Upper lobe of left lung (tissue), 6 donors: Measurements from ENCODE around the gene FOXN1. TPM values are rescaled to one million over a fixed set of nuclear protein-coding genes. Genes with fewer than 3 reads are reported as not detected.
"Not testable (repeated sequence)": the region's sequence is repeated elsewhere in the genome, so short reads cannot be mapped to it uniquely, and the experiment has no call there.

ENCODE experiments used
- ATAC-seq, 2 donors: fragments of 200-7000 bp; cut with Tn5 transposase; one replicate each; pipeline ENCODE4 v1.9.1; 2022; ENCODE audit warnings: mild to moderate bottlenecking in 2 of 2, moderate library complexity in 2 of 2; ENCODE audit not compliant: low FRiP score in 2 of 2
- DNase-seq, 2 donors: peaks; one replicate each; pipeline ENCODE4 v3.0.0-alpha.2; 2019 to 2020
- H3K27ac ChIP-seq, 4 donors: fragments of 200-600 bp; sonication (generic); one replicate each; pipeline ENCODE4 v1.5.1; 2016 to 2019
- H3K27me3 ChIP-seq, 4 donors: fragments of 200-600 bp; sonication (generic); one replicate each; pipeline ENCODE4 v1.5.1; 2017 to 2019
- H3K36me3 ChIP-seq, 4 donors: fragments of 200-600 bp; sonication (generic); one replicate each; pipeline ENCODE4 v1.5.1; 2016 to 2019
- H3K4me1 ChIP-seq, 4 donors: fragments of 200-600 bp; sonication (generic); one replicate each; pipeline ENCODE4 v1.5.1; 2018 to 2019
- H3K4me3 ChIP-seq, 4 donors: fragments of 200-600 bp; sonication (generic); one replicate each; pipeline ENCODE4 v1.5.1; 2017 to 2019; ENCODE audit warnings: mild to moderate bottlenecking in 2 of 4, moderate library complexity in 1 of 4
- H3K9me3 ChIP-seq, 4 donors: fragments of 200-600 bp; sonication (generic); one replicate each; pipeline ENCODE4 v1.5.1; 2018 to 2019
- CTCF ChIP-seq, 6 experiments: fragments of 450-650 bp in 4 of 6; fragments of 200-600 bp in 2 of 6; sonication (generic) in 2 of 6; IDR thresholded peaks; one replicate each; pipeline ENCODE4 v1.5.1; 2016 to 2019; ENCODE audit warnings: antibody characterized with exemption in 6 of 6
- EP300 ChIP-seq, 4 donors: sonication (generic); formaldehyde crosslinking; IDR thresholded peaks; one replicate each; pipeline ENCODE4 v1.5.1; 2017; ENCODE audit warnings: antibody characterized with exemption in 4 of 4, control low read depth in 2 of 4
- POLR2A ChIP-seq, 4 donors: fragments of 450-650 bp; IDR thresholded peaks; one replicate each; pipeline ENCODE4 v1.5.1; 2016 to 2017; ENCODE audit warnings: antibody characterized with exemption in 4 of 4, mild to moderate bottlenecking in 2 of 4
- POLR2AphosphoS5 ChIP-seq, 2 donors: sonication (generic); formaldehyde crosslinking; IDR thresholded peaks; one replicate each; pipeline ENCODE4 v1.5.1; 2017; ENCODE audit warnings: antibody characterized with exemption in 2 of 2
- WGBS, 2 donors: methylation state at CpG; one replicate each; pipeline ENCODE4 v1.1.5; 2017 to 2018; 5-methylcytosine and 5-hydroxymethylcytosine counted together
- total RNA-seq, 6 donors: library from RNA; depleted of rRNA in 4 of 6; stranded (reverse); fragments of >200 nt in 4 of 6; gene quantifications; one replicate each; pipeline versions ENCODE4 v1.1.0 to v1.2.1, GENCODE V29; 2016 to 2021
- donor health status: DM: no; HTN: no; CAD: no; lungs with moderate emphysema.
- donor health status: DM: no; HTN: yes; CAD: no; lungs with severe emphysema.

The FOXN1 gene
- total RNA-seq, 6 donors from 2014 or later, result 0.07 to 0.54 TPM; not detected in 4

GRCh38 chr17:28518578-28518977 lies 12.4 kb downstream of the FOXN1 start:
- no peak overlapping the region for H3K4me3 ChIP-seq
- H3K27ac ChIP-seq, result no peak overlapping the region
- no peaks in the 10 kb centered on the region for H3K9me3 ChIP-seq
- no peak for DNase-seq
- no peaks in the 10 kb centered on the region for H3K27me3 ChIP-seq
- no peak for TF ChIP-seq CTCF (IDR thresholded peaks at IDR 0.05)
- TF ChIP-seq EP300 (IDR thresholded peaks at IDR 0.05), result no peak
- no peak for TF ChIP-seq POLR2A (IDR thresholded peaks at IDR 0.05)
- TF ChIP-seq POLR2AphosphoS5 (IDR thresholded peaks at IDR 0.05), result no peak
- H3K4me1 ChIP-seq, result no peaks in the 10 kb centered on the region
- ATAC-seq, result no peak
- H3K36me3 ChIP-seq, result no peaks in the 10 kb centered on the region
- WGBS, 2 donors, result 87 to 92% methylated on average over 7 of the region's 7 CpGs

GRCh38 chr17:28519236-28519635 lies 13.1 kb downstream of the FOXN1 start:
- no peak overlapping the region for H3K27ac ChIP-seq
- no peaks in the 10 kb centered on the region for H3K27me3 ChIP-seq
- no peak for TF ChIP-seq POLR2A (IDR thresholded peaks at IDR 0.05)
- TF ChIP-seq CTCF (IDR thresholded peaks at IDR 0.05), result no peak
- TF ChIP-seq POLR2AphosphoS5 (IDR thresholded peaks at IDR 0.05), result no peak
- no peak for TF ChIP-seq EP300 (IDR thresholded peaks at IDR 0.05)
- H3K36me3 ChIP-seq, result no peaks in the 10 kb centered on the region
- no peak for ATAC-seq
- no peaks in the 10 kb centered on the region for H3K9me3 ChIP-seq
- DNase-seq, result no peak
- WGBS, 2 donors, result 44 to 70% methylated on average over 5 of the region's 5 CpGs
- H3K4me3 ChIP-seq, result no peak overlapping the region
- no peaks in the 10 kb centered on the region for H3K4me1 ChIP-seq

GRCh38 chr17:28520687-28521086 lies 14.5 kb downstream of the FOXN1 start:
- DNase-seq, result peak in 1 of 2 donors; percentile 33
- no peak overlapping the region for H3K27ac ChIP-seq
- no peak overlapping the region for H3K4me3 ChIP-seq
- H3K36me3 ChIP-seq, result no peaks in the 10 kb centered on the region
- peaks cover 0 to 9% (median 6%) of the 10 kb centered on the region in 4 donors for H3K4me1 ChIP-seq
- no peak for ATAC-seq
- H3K9me3 ChIP-seq, result no peaks in the 10 kb centered on the region
- TF ChIP-seq CTCF (IDR thresholded peaks at IDR 0.05) (no peak), EP300 (IDR thresholded peaks at IDR 0.05) (no peak), POLR2A (IDR thresholded peaks at IDR 0.05) (no peak), POLR2AphosphoS5 (IDR thresholded peaks at IDR 0.05) (no peak)
- no peaks in the 10 kb centered on the region for H3K27me3 ChIP-seq
- 60 to 86% methylated on average over 2 to 5 of the region's 6 CpGs for WGBS, 2 donors

- no peak for ATAC-seq
- Histone ChIP-seq H3K27me3 (no peaks in the 10 kb centered on the region), H3K4me1 (peaks cover 0 to 17% (median 10%) of the 10 kb centered on the region in 4 donors), H3K27ac (no peak overlapping the region), H3K36me3 (no peaks in the 10 kb centered on the region), H3K9me3 (no peaks in the 10 kb centered on the region), H3K4me3 (no peak overlapping the region)
- 58 to 87% methylated on average over 6 to 20 of the region's 21 CpGs for WGBS, 2 donors
- TF ChIP-seq EP300 (IDR thresholded peaks at IDR 0.05) (no peak), POLR2A (IDR thresholded peaks at IDR 0.05) (no peak), POLR2AphosphoS5 (IDR thresholded peaks at IDR 0.05) (no peak), CTCF (IDR thresholded peaks at IDR 0.05) (no peak)
- peak in 1 of 2 donors; percentile 68 for DNase-seq
Observed at GRCh38 chr17:28521311-28522085, 15.3 kb downstream of the FOXN1 start.

GRCh38 chr17:28522281-28522680 lies 16.1 kb downstream of the FOXN1 start:
- not testable (repeated sequence) for DNase-seq, ATAC-seq, H3K4me3 ChIP-seq, H3K36me3 ChIP-seq, H3K9me3 ChIP-seq, H3K27me3 ChIP-seq, H3K27ac ChIP-seq
- H3K4me1 ChIP-seq, result peaks cover 0 to 22% (median 12%) of the 10 kb centered on the region in 4 donors
- 78 to 86% methylated on average over 4 of the region's 4 CpGs for WGBS, 2 donors
